C4-2B (cell line): ENCODE measurements around the gene GIPC2.

ENCODE experiments used
- H3K27ac ChIP-seq: fragments of 450-650 bp; 2 replicates; pipeline ENCODE4 v1.5.1; 2017
- CTCF ChIP-seq: fragments of 450-650 bp; conservative IDR thresholded peaks from 2 replicates; pipeline ENCODE4 v1.5.1; 2017; ENCODE audit warnings: mild to moderate bottlenecking
- ZFX ChIP-seq: fragments of 450-650 bp; IDR thresholded peaks from 2 replicates; pipeline ENCODE4 v1.6.1; 2017

The GIPC2 gene

DNA sequence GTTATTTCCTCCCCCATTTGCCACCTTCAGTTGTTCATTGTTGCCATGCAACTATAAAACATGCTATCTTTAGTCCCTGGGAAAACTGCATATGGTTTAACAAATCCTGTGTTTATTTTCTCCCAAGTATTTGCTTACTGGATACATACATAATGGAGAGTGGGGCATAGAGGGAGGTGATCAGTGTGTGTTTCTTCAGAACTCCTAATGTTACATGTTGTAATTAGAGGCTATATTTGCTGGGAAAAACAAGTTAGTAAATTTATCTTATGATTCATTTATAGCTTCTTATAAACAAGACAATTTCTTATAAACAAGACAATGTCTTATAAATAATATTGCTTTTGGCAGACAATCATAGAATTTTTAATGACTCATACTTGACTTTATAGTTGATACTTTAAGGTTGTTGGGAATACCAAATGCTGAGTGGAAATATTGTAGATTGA, 7.3 kb upstream of the GIPC2 start:
- TF ChIP-seq CTCF, result no peak
- TF ChIP-seq ZFX, result no peak
- H3K27ac ChIP-seq, result no peak overlapping the region

- no peak overlapping the region for H3K27ac ChIP-seq
- TF ChIP-seq CTCF (no peak), ZFX (no peak)
Observed at GRCh38 chr1:78040484-78041089, 5.2 kb upstream of the GIPC2 start.

GRCh38 chr1:78043436-78043835, 2.3 kb upstream of the GIPC2 start:
- no peak overlapping the region for H3K27ac ChIP-seq
- TF ChIP-seq ZFX, result no peak
- no peak for TF ChIP-seq CTCF

- TF ChIP-seq CTCF, result no peak
- no peak overlapping the region for H3K27ac ChIP-seq
Observed at GRCh38 chr1:78044796-78045562, 787 bp upstream of the GIPC2 start.

- TF ChIP-seq CTCF, result no peak
- no peak for TF ChIP-seq ZFX
- H3K27ac ChIP-seq, result no peak overlapping the region
Observed at GRCh38 chr1:78045563-78045925, 222 bp upstream of the GIPC2 start.

DNA sequence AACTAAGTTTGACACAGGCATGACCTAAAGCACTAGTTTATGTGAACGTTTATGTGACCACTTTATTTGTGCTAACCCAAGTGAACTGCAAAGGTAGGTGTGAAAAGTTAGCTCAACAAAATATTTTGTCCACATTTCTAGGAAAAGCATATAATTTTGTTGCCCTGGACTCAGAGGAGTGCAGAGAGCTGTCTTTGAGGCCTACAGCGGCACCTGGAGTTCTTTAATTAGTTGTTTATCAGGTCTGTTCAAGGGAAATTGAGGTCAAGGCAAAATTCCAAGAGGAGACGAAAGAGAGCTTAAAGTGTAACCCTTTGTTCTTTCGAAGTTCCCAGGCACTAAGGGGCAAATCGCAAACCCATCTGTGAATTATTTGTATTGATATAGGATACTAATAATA, 1.3 kb downstream of the GIPC2 start:
- TF ChIP-seq CTCF (no peak), ZFX (no peak)
- H3K27ac ChIP-seq, result no peak overlapping the region

DNA sequence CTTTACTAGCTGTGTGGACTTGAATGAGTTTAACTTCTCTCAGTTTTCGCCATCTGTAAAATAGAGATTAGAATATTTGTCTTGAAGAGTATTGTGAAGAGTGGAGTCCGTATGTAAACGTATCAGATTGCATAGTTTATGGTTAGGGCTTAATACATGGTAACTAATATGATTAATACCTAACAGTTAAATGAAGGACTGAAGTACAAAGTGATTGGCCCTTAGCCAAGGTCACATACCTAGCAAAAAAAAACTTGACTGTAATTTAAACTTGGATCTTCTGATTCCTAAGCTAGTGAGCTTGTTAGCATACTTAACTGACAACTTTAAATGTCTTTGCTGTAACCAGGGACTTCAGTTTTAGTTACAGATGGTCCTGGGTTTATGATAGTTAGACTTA, 1.9 kb downstream of the GIPC2 start:
- TF ChIP-seq CTCF (no peak), ZFX (no peak)
- H3K27ac ChIP-seq, result no peak overlapping the region
